Islet precursor cell (in vitro differentiated cells): ENCODE results near the gene DYNLT2B.
A peak's percentile ranks its signal among the peaks of the same experiment; 100 is the strongest.
"Not testable (repeated sequence)": the region's sequence is repeated elsewhere in the genome, so short reads cannot be mapped to it uniquely, and the experiment has no call there.

Source experiments
- DNase-seq: peaks from one replicate; pipeline ENCODE4 v3.0.0-alpha.2; 2018

Gene DYNLT2B

GRCh38 chr3:196317687-196318467, at the start of gene DYNLT2B:
DYNLT2B (minus strand) TSS chr3:196318240; CDS start chr3:196318152, 88 bp downstream.
- peak; percentile 97 for DNase-seq

DNA sequence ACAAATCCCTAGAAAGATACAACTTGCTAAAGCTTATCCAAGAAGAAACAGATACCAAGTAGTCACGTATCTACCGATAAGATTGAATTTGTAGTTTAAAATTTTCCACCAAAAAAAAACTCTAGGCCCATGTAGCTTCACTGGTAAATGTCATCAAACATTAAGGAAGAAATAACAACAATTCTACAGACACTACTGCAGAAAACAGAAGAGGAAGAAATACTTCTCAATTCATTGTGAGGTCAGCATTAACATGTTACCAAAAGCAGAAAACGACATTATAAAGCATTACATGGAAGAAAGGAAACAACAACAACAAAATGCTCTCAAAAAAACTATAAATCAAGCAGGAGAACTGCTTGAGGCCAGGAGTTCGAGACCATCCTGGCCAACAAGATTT, 47.7 kb upstream of the DYNLT2B start:
- DNase-seq = no peak

DNA sequence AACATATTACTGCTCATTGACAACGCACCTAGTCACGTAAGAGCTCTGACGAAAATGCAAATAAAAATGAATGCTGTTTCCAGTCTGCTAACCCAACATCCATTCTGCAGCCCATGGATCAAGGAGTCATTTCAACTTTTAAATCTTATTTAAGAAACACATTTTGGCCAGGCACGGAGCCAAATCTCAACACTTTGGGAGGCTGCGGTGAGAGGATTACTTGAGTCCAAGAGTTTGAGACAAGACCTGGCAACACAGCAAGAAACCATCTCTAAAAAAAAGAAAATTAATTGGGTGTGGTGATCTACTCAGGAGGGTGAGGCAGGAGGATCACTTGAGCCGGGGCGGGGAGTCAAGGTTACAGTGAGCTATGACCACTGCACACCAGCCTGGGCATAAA, 42.5 kb upstream of the DYNLT2B start:
- no peak for DNase-seq

GRCh38 chr3:196358540-196358939, 40.5 kb upstream of the DYNLT2B start:
- not testable (repeated sequence) for DNase-seq

DNA sequence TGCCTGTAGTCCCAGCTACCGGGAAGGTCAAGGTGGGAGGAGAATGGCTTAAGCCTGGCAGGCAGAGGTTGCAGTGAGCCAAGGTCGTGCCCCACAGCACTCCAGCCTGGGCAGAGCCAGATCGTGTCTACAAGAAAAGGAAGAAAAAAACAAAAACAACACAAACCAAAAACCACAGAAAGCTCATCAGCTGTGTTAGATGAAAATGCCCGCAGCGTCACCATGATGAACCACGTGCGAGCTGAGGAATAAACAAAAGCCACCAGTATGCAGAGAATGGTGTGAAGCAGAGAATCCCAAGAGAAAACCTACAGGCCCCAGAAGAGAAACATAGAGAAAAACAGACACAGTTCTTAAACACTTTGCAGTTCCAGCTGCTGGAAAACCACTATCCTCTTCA, 39.9 kb upstream of the DYNLT2B start:
- DNase-seq = no peak

- no peak for DNase-seq
Observed at GRCh38 chr3:196356556-196356955, 38.5 kb upstream of the DYNLT2B start.

DNA sequence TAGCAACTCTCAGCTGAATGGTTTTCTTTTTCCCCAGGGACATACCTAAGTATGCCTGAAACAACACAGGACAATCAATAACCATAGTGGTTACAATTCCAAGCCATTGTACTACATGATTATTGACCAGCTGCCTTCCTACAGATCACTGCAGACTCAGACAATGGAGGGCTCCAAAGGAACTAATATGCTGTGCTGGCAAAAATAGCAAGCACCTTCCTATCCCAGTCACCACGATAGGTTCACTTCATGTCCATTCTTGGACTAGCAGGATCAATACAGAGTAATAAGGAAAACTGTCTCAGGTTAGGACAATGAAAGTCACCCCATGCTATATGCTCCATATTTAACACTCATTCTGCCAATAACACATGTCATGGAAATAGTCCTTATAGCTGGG, 37.6 kb upstream of the DYNLT2B start:
- no peak for DNase-seq

GRCh38 chr3:196354132-196354531, 36.1 kb upstream of the DYNLT2B start:
- DNase-seq = no peak

DNA sequence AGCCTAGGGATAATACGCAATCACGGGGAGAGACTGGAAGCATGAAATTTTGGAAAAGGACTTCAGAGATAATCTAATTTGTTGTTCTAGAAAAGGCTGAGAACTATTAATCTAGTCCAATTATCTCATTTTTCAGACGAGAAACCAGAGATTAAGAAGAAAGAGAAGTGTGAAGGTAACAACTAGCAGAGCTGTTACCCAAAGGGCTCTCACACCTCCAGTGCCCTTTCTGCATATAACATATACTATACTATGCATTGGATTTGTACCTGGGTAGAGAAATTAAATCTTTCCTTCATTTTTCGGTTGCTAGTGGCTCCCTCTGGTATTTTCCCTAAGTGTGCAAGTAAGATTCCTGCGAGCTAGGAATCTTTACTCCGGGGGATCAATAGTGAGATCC, 33.5 kb upstream of the DYNLT2B start:
- no peak for DNase-seq

GRCh38 chr3:196350067-196350466, 32.0 kb upstream of the DYNLT2B start:
- no peak for DNase-seq

GRCh38 chr3:196348698-196349097, 30.7 kb upstream of the DYNLT2B start:
- no peak for DNase-seq

DNA sequence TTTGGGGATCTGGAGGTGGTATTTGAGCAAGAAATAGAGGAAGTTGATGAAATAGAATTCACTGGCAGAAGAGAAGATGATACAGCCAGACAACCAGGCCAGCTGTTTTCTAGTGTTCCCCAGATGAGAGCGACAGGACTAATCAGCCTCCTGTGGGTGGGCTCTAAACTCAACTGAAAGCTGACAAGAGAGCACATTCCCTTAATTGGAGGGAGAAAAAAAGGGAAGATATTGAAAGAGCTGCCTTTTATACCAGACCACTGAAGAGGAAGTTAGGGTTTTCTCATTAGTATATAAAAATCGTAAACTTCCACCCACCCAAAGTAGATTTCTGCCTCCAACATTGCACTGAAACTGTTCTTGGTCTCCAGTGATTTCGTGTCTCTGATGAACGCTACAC, 26.6 kb upstream of the DYNLT2B start:
- no peak for DNase-seq

- DNase-seq = not testable (repeated sequence)
Observed at GRCh38 chr3:196343917-196344316, 25.9 kb upstream of the DYNLT2B start.

GRCh38 chr3:196341137-196341536, 23.1 kb upstream of the DYNLT2B start:
- DNase-seq = no peak

DNA sequence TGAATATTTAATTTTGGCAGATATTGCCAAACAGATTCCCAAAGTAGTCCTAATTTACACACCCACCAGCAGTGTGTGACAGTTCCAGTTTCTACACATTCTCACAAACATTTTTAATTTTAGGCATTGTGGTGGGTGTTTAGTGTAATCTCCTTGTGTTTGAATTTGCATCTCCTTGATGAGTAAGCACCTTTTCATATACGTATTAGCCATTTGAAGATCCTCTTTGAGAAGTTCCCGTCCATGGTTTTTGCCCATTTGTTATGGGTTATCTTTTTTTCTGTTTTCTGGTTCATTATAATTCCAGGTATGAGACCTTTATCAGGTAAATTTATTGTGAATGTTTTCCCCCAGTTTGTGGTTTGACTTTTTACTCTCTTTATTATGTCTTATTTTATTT, 22.4 kb upstream of the DYNLT2B start:
- DNase-seq = no peak

- peak; percentile 66 for DNase-seq
Observed at GRCh38 chr3:196339493-196340254, 21.6 kb upstream of the DYNLT2B start.

GRCh38 chr3:196339044-196339443, 21.0 kb upstream of the DYNLT2B start:
- peak; percentile 25 for DNase-seq

GRCh38 chr3:196336319-196337145, 18.5 kb upstream of the DYNLT2B start:
- DNase-seq = peak; percentile 32

- DNase-seq = peak; percentile 40
Observed at GRCh38 chr3:196335503-196335948, 17.5 kb upstream of the DYNLT2B start.

DNA sequence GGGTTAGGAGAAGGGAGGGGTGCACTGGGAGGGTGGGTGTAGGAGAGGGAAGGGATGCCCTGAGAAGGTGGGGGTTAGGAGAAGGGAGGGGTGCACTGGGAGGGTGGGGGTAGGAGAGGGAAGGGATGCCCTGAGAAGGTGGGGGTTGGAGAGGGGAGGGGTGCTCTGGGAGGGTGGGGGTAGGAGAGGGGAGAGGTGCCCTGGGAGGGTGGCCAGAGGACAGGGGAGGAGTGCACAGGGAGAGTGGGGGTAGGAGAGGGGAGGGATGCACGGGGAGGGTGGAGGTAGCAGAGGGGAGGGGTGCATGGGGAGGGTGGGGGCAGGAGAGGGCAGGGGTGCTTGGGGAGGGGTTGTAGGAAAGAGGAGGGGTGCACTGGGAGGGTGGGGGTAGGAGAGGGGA, 16.9 kb upstream of the DYNLT2B start:
- DNase-seq = no peak

GRCh38 chr3:196332168-196332567, 14.1 kb upstream of the DYNLT2B start:
- DNase-seq = no peak

- DNase-seq = no peak
Observed at GRCh38 chr3:196327405-196327804, 9.4 kb upstream of the DYNLT2B start.

- no peak for DNase-seq
Observed at GRCh38 chr3:196326936-196327335, 8.9 kb upstream of the DYNLT2B start.
